ENCODE measurements around the gene TMED6. TPM values are rescaled to one million over a fixed set of nuclear protein-coding genes. Genes with fewer than 3 reads are reported as not detected.
A peak's percentile ranks its signal among the peaks of the same experiment; 100 is the strongest.

TMED6 gene
- total and polyA plus RNA-seq, 2 donors (not counting 1 experiment from before 2014, with no cell fraction given), result 0.08 TPM; not detected in 1

- Histone ChIP-seq H3K79me2 (ENCODE audit: control insufficient read depth, insufficient read depth, low read length) (peaks cover 22% of the 10 kb centered on the region), H3K9me3 (ENCODE audit: control insufficient read depth, insufficient read depth, low read depth, low read length) (no peaks in the 10 kb centered on the region), H3K4me2 (ENCODE audit: extremely low read depth, insufficient read depth, low read length) (no peak overlapping the region), H3K4me3 (replicated peaks in 1 of 4; ENCODE audit: control extremely low read depth in 1 of 4, insufficient read depth in 1 of 4, low read depth in 3 of 4, low read length in 4 of 4) (no peak overlapping the region), H3K9ac (ENCODE audit: insufficient read depth, low read length) (no peak overlapping the region), H3K27ac (ENCODE audit: insufficient read depth, low read length) (no peak overlapping the region), H3K4me1 (ENCODE audit: control insufficient read depth, extremely low read depth, insufficient read depth, low read length) (peaks cover 5% of the 10 kb centered on the region), H3K27me3 (ENCODE audit: control insufficient read depth, insufficient read depth, low read length) (no peaks in the 10 kb centered on the region), H3K36me3 (ENCODE audit: control insufficient read depth, insufficient read depth, low read length) (peaks cover 16% of the 10 kb centered on the region), H4K20me1 (ENCODE audit: control insufficient read depth, extremely low read depth, insufficient read depth, low read length) (no peaks in the 10 kb centered on the region), H2AFZ (ENCODE audit: low read length) (no peak overlapping the region)
- no peak for DNase-seq (ENCODE audit: low read depth in 2 of 2)
- TF ChIP-seq EZH2 (IDR thresholded peaks at IDR 0.05; ENCODE audit: low read length, missing control alignments), result no peak
- TF ChIP-seq CTCF (conservative IDR thresholded peaks at IDR 0.05 in 1 of 2, IDR thresholded peaks at IDR 0.05 in 1 of 2; ENCODE audit: low read depth in 1 of 2, low read length in 2 of 2), result no peak
These were observed 16.9 kb downstream of the TMED6 start for GRCh38 chr16:69334696-69335095.

- Histone ChIP-seq H2AFZ (ENCODE audit: low read length) (peak within 1 kb of the TSS; percentile 19), H3K79me2 (ENCODE audit: control insufficient read depth, insufficient read depth, low read length) (peaks cover 40% of the 10 kb centered on the region), H3K36me3 (ENCODE audit: control insufficient read depth, insufficient read depth, low read length) (peaks cover 23% of the 10 kb centered on the region), H3K4me2 (ENCODE audit: extremely low read depth, insufficient read depth, low read length) (peak within 1 kb of the TSS; percentile 94), H3K4me1 (ENCODE audit: control insufficient read depth, extremely low read depth, insufficient read depth, low read length) (peaks cover 9% of the 10 kb centered on the region), H3K27me3 (ENCODE audit: control insufficient read depth, insufficient read depth, low read length) (no peaks in the 10 kb centered on the region), H3K9me3 (ENCODE audit: control insufficient read depth, insufficient read depth, low read depth, low read length) (no peaks in the 10 kb centered on the region), H3K9ac (ENCODE audit: insufficient read depth, low read length) (peak within 1 kb of the TSS; percentile 89), H4K20me1 (ENCODE audit: control insufficient read depth, extremely low read depth, insufficient read depth, low read length) (no peaks in the 10 kb centered on the region), H3K4me3 (replicated peaks in 1 of 4; ENCODE audit: control extremely low read depth in 1 of 4, insufficient read depth in 1 of 4, low read depth in 3 of 4, low read length in 4 of 4) (peak within 1 kb of the TSS; percentile 58 to 78 (median 76)), H3K27ac (ENCODE audit: insufficient read depth, low read length) (peak within 1 kb of the TSS; percentile 84)
- DNase-seq (ENCODE audit: low read depth in 2 of 2), result peak; percentile 89 to 92
- TF ChIP-seq CTCF (conservative IDR thresholded peaks at IDR 0.05 in 1 of 2, IDR thresholded peaks at IDR 0.05 in 1 of 2; ENCODE audit: low read depth in 1 of 2, low read length in 2 of 2), result no peak
- no peak for TF ChIP-seq EZH2 (IDR thresholded peaks at IDR 0.05; ENCODE audit: low read length, missing control alignments)
These were observed 21.1 kb downstream of the TMED6 start, which contains the start of gene PDF for GRCh38 chr16:69330286-69331109. Gene PDF, minus strand, starts transcription at chr16:69330588. Its CDS starts 18 bp downstream, at chr16:69330570.

- peaks cover 44% of the 10 kb centered on the region for H3K79me2 ChIP-seq (ENCODE audit: control insufficient read depth, insufficient read depth, low read length)
- TF ChIP-seq CTCF (conservative IDR thresholded peaks at IDR 0.05 in 1 of 2, IDR thresholded peaks at IDR 0.05 in 1 of 2; ENCODE audit: low read depth in 1 of 2, low read length in 2 of 2), result no peak
- TF ChIP-seq EZH2 (IDR thresholded peaks at IDR 0.05; ENCODE audit: low read length, missing control alignments), result no peak
- no peaks in the 10 kb centered on the region for H4K20me1 ChIP-seq (ENCODE audit: control insufficient read depth, extremely low read depth, insufficient read depth, low read length)
- no peaks in the 10 kb centered on the region for H3K27me3 ChIP-seq (ENCODE audit: control insufficient read depth, insufficient read depth, low read length)
- no peak overlapping the region for H2AFZ ChIP-seq (ENCODE audit: low read length)
- peak overlapping the region; percentile 58 to 78 (median 76) for H3K4me3 ChIP-seq (replicated peaks in 1 of 4; ENCODE audit: control extremely low read depth in 1 of 4, insufficient read depth in 1 of 4, low read depth in 3 of 4, low read length in 4 of 4)
- DNase-seq (ENCODE audit: low read depth in 2 of 2), result peak; percentile 14 to 26
- peaks cover 9% of the 10 kb centered on the region for H3K4me1 ChIP-seq (ENCODE audit: control insufficient read depth, extremely low read depth, insufficient read depth, low read length)
- H3K36me3 ChIP-seq (ENCODE audit: control insufficient read depth, insufficient read depth, low read length), result peaks cover 16% of the 10 kb centered on the region
- H3K4me2 ChIP-seq (ENCODE audit: extremely low read depth, insufficient read depth, low read length), result peak overlapping the region; percentile 94
- no peaks in the 10 kb centered on the region for H3K9me3 ChIP-seq (ENCODE audit: control insufficient read depth, insufficient read depth, low read depth, low read length)
- peak overlapping the region; percentile 89 for H3K9ac ChIP-seq (ENCODE audit: insufficient read depth, low read length)
- H3K27ac ChIP-seq (ENCODE audit: insufficient read depth, low read length), result peak overlapping the region; percentile 57
These were observed 22.0 kb downstream of the TMED6 start for GRCh38 chr16:69329369-69330285.

Measured in fibroblast of lung (primary cell).